HG02943 (cell line): ENCODE results near the gene NRXN2.

Experiments
- ATAC-seq: cut with Tn5 transposase; IDR thresholded peaks from one replicate; pipeline ENCODE4 v1.9.1; 2021; ENCODE audit warnings: mild to moderate bottlenecking, low read depth, moderate library complexity; ENCODE audit not compliant: unreplicated experiment

NRXN2 gene

DNA sequence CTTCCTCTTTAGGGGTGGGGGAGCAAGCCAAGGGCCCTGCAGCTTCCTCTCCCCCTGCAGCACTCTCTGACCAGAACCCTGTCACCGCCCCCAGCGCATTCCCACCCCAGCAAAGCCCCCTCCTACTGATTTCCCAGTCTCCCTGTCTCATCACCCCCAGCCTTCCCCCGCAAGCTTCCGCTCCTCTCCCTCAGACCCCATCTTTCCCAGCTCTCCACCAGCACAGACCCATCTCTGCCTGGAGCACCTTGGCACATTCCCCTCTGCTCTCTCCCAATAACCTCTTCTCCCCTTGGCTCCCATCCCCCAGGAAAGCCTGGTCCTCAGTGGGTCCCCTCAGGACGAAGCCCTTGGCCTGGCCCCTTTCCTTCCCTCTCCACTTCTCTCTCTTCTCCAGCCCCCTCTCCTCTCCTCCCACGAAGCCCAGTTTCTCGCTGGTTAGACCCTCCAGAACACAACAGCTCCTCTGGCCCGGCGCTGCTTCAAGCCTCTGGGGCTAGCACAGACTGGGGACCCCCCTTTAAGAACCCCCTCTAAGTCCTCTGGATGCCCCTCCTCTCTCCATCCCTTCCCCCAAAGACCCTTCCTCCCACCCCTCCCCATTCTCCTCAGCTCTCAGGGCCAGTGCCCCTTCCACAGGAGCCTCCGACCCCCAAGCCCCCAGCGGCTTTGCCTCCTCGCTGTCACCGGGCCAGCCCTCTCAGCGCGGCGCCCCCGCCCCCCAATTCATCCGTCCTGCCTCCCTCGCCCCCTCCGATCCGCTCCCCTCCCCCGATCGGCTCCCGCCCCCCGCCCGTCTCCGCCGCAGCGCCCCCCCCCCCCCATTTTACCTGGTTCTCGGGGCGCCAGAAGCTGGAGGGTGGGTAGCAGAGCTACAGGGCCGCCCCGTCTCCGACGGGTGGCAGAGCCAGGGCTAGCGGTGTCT, 594 bp downstream of the NRXN2 start:
- ATAC-seq = no peak

- no peak for ATAC-seq
Measured at GRCh38 chr11:64721359-64721699, 1.7 kb downstream of the NRXN2 start.

- no peak for ATAC-seq
Measured at GRCh38 chr11:64720640-64721358, 2.2 kb downstream of the NRXN2 start.

GRCh38 chr11:64720167-64720566, 2.8 kb downstream of the NRXN2 start:
- no peak for ATAC-seq

- no peak for ATAC-seq
Measured at GRCh38 chr11:64719406-64719805, 3.6 kb downstream of the NRXN2 start.

DNA sequence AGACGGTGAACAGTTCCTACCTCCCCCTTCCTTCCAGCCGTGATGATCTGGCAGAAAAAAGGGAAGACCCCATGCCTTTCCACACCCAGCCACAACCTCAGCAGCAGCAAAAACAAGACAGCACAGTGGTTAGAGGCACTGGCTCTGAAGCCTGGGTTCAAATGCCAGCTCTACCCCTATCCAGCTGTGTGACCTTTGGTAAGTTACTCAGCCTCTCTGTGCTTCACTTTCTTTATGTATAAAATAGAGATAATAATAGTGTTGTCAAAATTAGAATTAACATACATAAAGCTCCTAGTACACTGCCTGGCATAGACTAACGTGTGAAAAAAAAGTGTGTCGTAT, 4.2 kb downstream of the NRXN2 start:
- no peak for ATAC-seq

GRCh38 chr11:64718084-64718779, 4.8 kb downstream of the NRXN2 start:
- ATAC-seq = no peak

GRCh38 chr11:64717268-64717578, 5.8 kb downstream of the NRXN2 start:
- no peak for ATAC-seq

- no peak for ATAC-seq
Measured at GRCh38 chr11:64716473-64717267, 6.3 kb downstream of the NRXN2 start.

GRCh38 chr11:64715756-64716472, 7.1 kb downstream of the NRXN2 start:
- no peak for ATAC-seq

GRCh38 chr11:64715110-64715509, 7.9 kb downstream of the NRXN2 start:
- no peak for ATAC-seq

- ATAC-seq = no peak
Measured at GRCh38 chr11:64714666-64715065, 8.3 kb downstream of the NRXN2 start.

- no peak for ATAC-seq
Measured at GRCh38 chr11:64713781-64714363, 9.1 kb downstream of the NRXN2 start.

- no peak for ATAC-seq
Measured at GRCh38 chr11:64713016-64713707, 9.8 kb downstream of the NRXN2 start.

DNA sequence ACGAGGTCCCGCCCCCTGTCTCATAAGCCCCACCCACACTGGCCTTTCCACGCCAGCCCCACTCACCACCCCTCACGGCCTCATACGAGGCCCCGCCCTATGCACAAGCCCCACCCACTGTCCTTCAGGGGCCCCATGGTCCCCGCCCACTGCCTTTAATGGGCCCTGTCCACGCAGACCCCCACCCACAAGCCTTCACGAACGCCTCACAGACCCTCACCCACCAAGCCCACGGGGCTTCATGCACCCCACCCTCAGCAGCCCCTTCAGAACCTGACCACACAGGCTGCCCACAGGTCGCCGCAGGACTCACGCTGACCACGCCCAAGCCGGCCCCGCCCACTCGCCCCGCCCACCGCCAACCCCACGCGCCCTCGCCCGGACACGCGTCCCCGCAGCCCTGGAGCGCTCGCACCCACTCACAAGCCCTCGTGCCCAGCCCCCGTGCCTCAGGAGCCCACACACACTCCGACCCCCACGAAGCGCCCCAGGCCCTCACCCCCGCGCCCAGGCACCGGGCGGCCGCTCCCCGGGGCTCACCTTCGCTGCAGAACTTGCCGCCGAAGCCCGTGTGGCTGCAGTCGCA, 10.5 kb downstream of the NRXN2 start:
- no peak for ATAC-seq

GRCh38 chr11:64711956-64712362, 11.0 kb downstream of the NRXN2 start:
- ATAC-seq = no peak

DNA sequence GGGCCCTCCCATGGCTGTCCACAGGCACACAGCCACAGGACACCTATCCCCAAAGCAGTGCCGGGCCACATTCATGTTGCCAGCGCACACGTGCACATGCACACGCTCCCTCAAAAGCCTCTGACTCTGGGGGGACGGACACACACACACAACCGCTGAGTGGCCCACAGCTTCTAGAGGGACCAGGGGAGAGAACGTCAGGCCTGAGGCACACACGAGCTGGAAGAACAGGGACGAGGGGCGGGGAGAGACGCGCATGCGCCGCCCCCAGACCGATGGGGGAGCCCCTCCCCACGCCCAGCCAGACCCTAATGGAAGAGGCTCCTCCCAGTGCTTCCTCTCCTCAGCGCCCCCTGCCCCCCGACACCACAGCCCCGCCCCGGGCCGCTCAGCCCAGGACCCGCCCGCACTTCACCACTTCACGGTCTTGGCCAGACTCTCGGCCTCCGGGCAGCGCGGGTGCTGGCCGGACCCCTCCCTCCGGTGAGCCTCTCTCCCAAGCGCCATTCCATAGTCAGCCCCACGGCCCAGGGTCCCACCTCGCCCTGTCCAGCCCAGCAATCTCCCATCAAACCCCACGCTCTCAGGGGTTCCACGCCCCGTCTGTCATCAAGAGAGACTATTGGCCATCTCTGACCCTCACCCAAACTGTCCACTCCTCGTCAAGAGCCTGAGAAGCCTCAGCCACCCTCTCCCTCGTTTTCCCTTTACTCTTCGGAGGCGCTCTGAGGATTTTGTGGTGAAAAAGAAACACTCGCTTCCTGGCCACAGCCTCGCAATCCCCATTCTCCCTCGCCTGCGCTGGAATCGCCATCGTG, 11.7 kb downstream of the NRXN2 start:
- no peak for ATAC-seq
